K562 (cell line): ENCODE data around the gene TSEN54. TPM values are rescaled to one million over a fixed set of nuclear protein-coding genes. Genes with fewer than 3 reads are reported as not detected.

ENCODE experiments used
- ATAC-seq: fragments of 200-7000 bp; cut with Tn5 transposase; 3 replicates; pipeline ENCODE4 v1.9.1; 2020; ENCODE audit warnings: moderate library complexity
- BruUV-seq: library from RNA; stranded (reverse); fragments of 400-500 nt; replicated peaks from 2 replicates; lab custom pipeline; 2021; lab: Mats Ljungman, UMichigan
- CTCF ChIA-PET: fragments of 300-600 bp; formaldehyde crosslinking; extraction: SDS; loops from one replicate; lab custom pipeline; 2021; ENCODE audit warnings: low intra/inter-chr PET ratio; lab: Yijun Ruan, JAX
- POLR2A ChIA-PET: fragments of 300-600, 350-650 bp; sonication (Branson Sonifier 250); formaldehyde crosslinking; extraction: SDS; loops from one replicate; lab custom pipeline; 2021; ENCODE audit warnings: antibody characterized with exemption, inconsistent platforms; lab: Yijun Ruan, JAX
- DNase-seq, 4 experiments: peaks; one replicate each; pipeline versions ENCODE4 v3.0.0 to v3.0.0-alpha.2; 2011 to 2018; ENCODE audit warnings: low spot score in 3 of 4, mixed read lengths in 3 of 4; ENCODE audit errors: extremely low read depth in 1 of 4
- FAIRE-seq: peaks from 2 replicates; lab custom pipeline; 2011; peaks lifted over from hg19 to GRCh38; lab: Jason Lieb, UNC
- H2AFZ ChIP-seq: 2 replicates; pipeline ENCODE4 v1.6.0; 2011; ENCODE audit warnings: low read depth, low read length, control low read depth, inconsistent platforms
- H3K27ac ChIP-seq: fragments of 200-600 bp; 3 replicates; pipeline ENCODE4 v1.8.0; 2011; ENCODE audit warnings: low read depth, mild to moderate bottlenecking, control low read depth, inconsistent platforms, low read length, moderate library complexity, mixed read lengths; ENCODE audit errors: extremely low read depth
- H3K27me3 ChIP-seq, 2 experiments: fragments of 300-600 bp in 1 of 2; 2 replicates in 1 of 2; 3 replicates in 1 of 2; pipeline versions ENCODE4 v1.6.0 to v1.8.0; 2011; ENCODE audit warnings: inconsistent platforms in 2 of 2, low read length in 2 of 2, mild to moderate bottlenecking in 1 of 2, mixed read lengths in 1 of 2, moderate library complexity in 1 of 2; ENCODE audit not compliant: control insufficient read depth in 2 of 2, insufficient read depth in 2 of 2
- H3K36me3 ChIP-seq: fragments of 300-600 bp; 3 replicates; pipeline ENCODE4 v1.8.0; 2011; ENCODE audit warnings: mild to moderate bottlenecking, low read length, inconsistent platforms; ENCODE audit not compliant: control insufficient read depth, insufficient read depth
- H3K4me1 ChIP-seq, 2 experiments: fragments of 200-600 bp in 1 of 2; replicated peaks in 1 of 2; 2 replicates in 1 of 2; 3 replicates in 1 of 2; pipeline versions ENCODE4 v1.5.1 to v1.8.0; 2011; ENCODE audit warnings: inconsistent platforms in 2 of 2, low read length in 2 of 2, mild to moderate bottlenecking in 1 of 2, mixed read lengths in 1 of 2, moderate library complexity in 1 of 2; ENCODE audit not compliant: control insufficient read depth in 2 of 2, insufficient read depth in 2 of 2
- H3K4me2 ChIP-seq: 2 replicates; pipeline ENCODE4 v1.6.1; 2011; ENCODE audit warnings: low read length, control low read depth, inconsistent platforms, mixed read lengths; ENCODE audit not compliant: insufficient read depth
- H3K4me3 ChIP-seq: fragments of 200-600 bp; sonication (generic), shearing (Covaris generic); 2 replicates; pipeline ENCODE4 v1.5.1; 2016; ENCODE audit warnings: control low read depth, inconsistent platforms
- H3K79me2 ChIP-seq: fragments of 200-600 bp; 3 replicates; pipeline ENCODE4 v1.8.0; 2011; ENCODE audit warnings: low read length, inconsistent platforms; ENCODE audit not compliant: control insufficient read depth, insufficient read depth
- H3K9ac ChIP-seq, 2 experiments: 2 replicates each; pipeline versions ENCODE4 v1.6.0 to v1.6.1; 2011; ENCODE audit warnings: low read depth in 2 of 2, low read length in 2 of 2, control low read depth in 1 of 2, inconsistent platforms in 1 of 2, mild to moderate bottlenecking in 1 of 2, mixed read lengths in 1 of 2; ENCODE audit not compliant: insufficient read depth in 1 of 2
- H3K9me1 ChIP-seq: one replicate; pipeline ENCODE4 v1.6.0; 2011; ENCODE audit warnings: inconsistent platforms, mild to moderate bottlenecking, low read length, moderate library complexity; ENCODE audit not compliant: control insufficient read depth, insufficient read depth
- H3K9me3 ChIP-seq: replicated peaks from 2 replicates; pipeline ENCODE4 v1.5.1; 2011; ENCODE audit warnings: low read depth, low read length, inconsistent platforms; ENCODE audit not compliant: control insufficient read depth, insufficient read depth
- H4K20me1 ChIP-seq: replicated peaks from 2 replicates; pipeline ENCODE4 v1.6.1; 2011; ENCODE audit warnings: low read length, inconsistent platforms, mixed read lengths; ENCODE audit not compliant: control insufficient read depth, insufficient read depth
- ADNP ChIP-seq: fragments of 200-800 bp; sonication (Bioruptor generic); IDR thresholded peaks from 2 replicates; pipeline ENCODE4 v1.6.1; 2016; ENCODE audit warnings: missing genetic modification characterization, missing compliant biosample characterization
- DPF2 ChIP-seq: fragments of 450-650 bp; IDR thresholded peaks from 2 replicates; pipeline ENCODE4 v1.6.1; 2016
- KAT8 ChIP-seq: fragments of 450-650 bp; IDR thresholded peaks from 2 replicates; pipeline ENCODE4 v1.6.1; 2016; ENCODE audit warnings: low read depth, mild to moderate bottlenecking
- KDM1A ChIP-seq, 2 experiments: fragments of 450-650 bp; IDR thresholded peaks; 2 replicates each; pipeline ENCODE4 v1.6.1; 2016; ENCODE audit warnings: mild to moderate bottlenecking in 2 of 2
- KDM5B ChIP-seq: fragments of 200-600 bp; sonication (generic); IDR thresholded peaks from 2 replicates; pipeline ENCODE4 v1.6.1; 2012; ENCODE audit warnings: low read depth, mild to moderate bottlenecking, moderate library complexity, low read length, control low read depth, inconsistent platforms; ENCODE audit not compliant: insufficient replicate concordance
- L3MBTL2 ChIP-seq: fragments of 450-650 bp; IDR thresholded peaks from 2 replicates; pipeline ENCODE4 v1.6.1; 2016; ENCODE audit warnings: mild to moderate bottlenecking, moderate library complexity
- MTA3 ChIP-seq: fragments of 450-650 bp; formaldehyde crosslinking; IDR thresholded peaks from 2 replicates; pipeline ENCODE4 v1.6.1; 2017; ENCODE audit warnings: mild to moderate bottlenecking, borderline replicate concordance
- NFIX ChIP-seq: fragments of 250-450 bp; sonication (Bioruptor Pico); IDR thresholded peaks from 2 replicates; pipeline ENCODE4 v1.4.0; 2020; ENCODE audit warnings: low read depth, mild to moderate bottlenecking, moderate library complexity
- STAG1 ChIP-seq: sonication (generic); formaldehyde crosslinking; IDR thresholded peaks from 2 replicates; pipeline ENCODE4 v1.5.0; 2020; ENCODE audit warnings: missing genetic modification reagents, borderline replicate concordance
- WGBS: fragments of 100-300 bp; shearing (Covaris generic); methylation state at CpG from one replicate; pipeline ENCODE4 v1.1.6; 2016; ENCODE audit warnings: low coverage, mixed read lengths; ENCODE audit not compliant: insufficient coverage; ENCODE audit errors: missing lambda C conversion rate; 5-methylcytosine and 5-hydroxymethylcytosine counted together
- in situ Hi-C: fragments of 300-500 bp; cut with MboI; formaldehyde crosslinking; loops from 4 replicates; pipeline ENCODE4 v1.15.0; 2018; ENCODE audit warnings: inconsistent platforms, mixed read lengths
- intact Hi-C: fragments of 100-400 bp; cut with micrococcal nuclease; formaldehyde crosslinking; loops from 2 replicates; pipeline ENCODE4 v1.14.2; 2022
- polyA plus RNA-seq, 8 experiments: library from polyadenylated mRNA; depleted of rRNA in 4 of 8; stranded (reverse) in 5 of 8; unstranded in 3 of 8; fragments of >200 nt; fragmentation: Nextera tagmentation in 2 of 8; fragmentation: Illumina TruSeq in 1 of 8; extraction: Ambion mirVana in 2 of 8; extraction: Trizol in 1 of 8; gene quantifications; 2 replicates each; pipeline versions ENCODE4 v1.2.1 to v1.2.3, GENCODE V29; 2011 to 2014; ENCODE audit warnings: inconsistent platforms in 1 of 8, missing spikeins in 1 of 8
- total RNA-seq, 7 experiments: library from RNA; depleted of rRNA in 6 of 7; stranded (reverse); fragments of >200 nt in 6 of 7; fragmentation: Illumina TruSeq in 2 of 7; extraction: Trizol in 2 of 7; gene quantifications; 2 replicates each; pipeline versions ENCODE4 v1.2.1 to v1.2.3, GENCODE V29; 2011 to 2021; ENCODE audit warnings: low replicate concordance in 1 of 7
- TF ChIP-seq, protein P1 (sequence below), 2 experiments: IDR thresholded peaks; 2 replicates each; pipeline ENCODE4 v1.6.1; 2011; ENCODE audit warnings: borderline replicate concordance in 1 of 2, control low read depth in 1 of 2, low read depth in 1 of 2, low read length in 1 of 2, mild to moderate bottlenecking in 1 of 2, mixed read lengths in 1 of 2, moderate library complexity in 1 of 2; ENCODE audit not compliant: insufficient read depth in 1 of 2, insufficient read length in 1 of 2, poor library complexity in 1 of 2, severe bottlenecking in 1 of 2; ENCODE audit errors: extremely low read depth in 1 of 2
- TF ChIP-seq, protein P2 (sequence below): sonication (generic); formaldehyde crosslinking; IDR thresholded peaks from 2 replicates; pipeline ENCODE4 v1.8.0; 2022; ENCODE audit warnings: missing genetic modification reagents, mild to moderate bottlenecking, moderate library complexity, borderline replicate concordance
- TF ChIP-seq, protein P3 (sequence below): sonication (generic); formaldehyde crosslinking; IDR thresholded peaks from 2 replicates; pipeline ENCODE4 v1.8.1; 2023; ENCODE audit warnings: mild to moderate bottlenecking, missing genetic modification reagents
- TF ChIP-seq, protein P4 (sequence below): sonication (generic); formaldehyde crosslinking; IDR thresholded peaks from 2 replicates; pipeline ENCODE4 v1.9.0; 2022; ENCODE audit warnings: mild to moderate bottlenecking, missing genetic modification reagents

The TSEN54 gene
- total and polyA plus RNA-seq, 9 of the 15 experiments (the other 6 are each of a cell fraction or from before 2014, with no cell fraction given): 5.9 to 64.3 (median 48.9) TPM

DNA sequence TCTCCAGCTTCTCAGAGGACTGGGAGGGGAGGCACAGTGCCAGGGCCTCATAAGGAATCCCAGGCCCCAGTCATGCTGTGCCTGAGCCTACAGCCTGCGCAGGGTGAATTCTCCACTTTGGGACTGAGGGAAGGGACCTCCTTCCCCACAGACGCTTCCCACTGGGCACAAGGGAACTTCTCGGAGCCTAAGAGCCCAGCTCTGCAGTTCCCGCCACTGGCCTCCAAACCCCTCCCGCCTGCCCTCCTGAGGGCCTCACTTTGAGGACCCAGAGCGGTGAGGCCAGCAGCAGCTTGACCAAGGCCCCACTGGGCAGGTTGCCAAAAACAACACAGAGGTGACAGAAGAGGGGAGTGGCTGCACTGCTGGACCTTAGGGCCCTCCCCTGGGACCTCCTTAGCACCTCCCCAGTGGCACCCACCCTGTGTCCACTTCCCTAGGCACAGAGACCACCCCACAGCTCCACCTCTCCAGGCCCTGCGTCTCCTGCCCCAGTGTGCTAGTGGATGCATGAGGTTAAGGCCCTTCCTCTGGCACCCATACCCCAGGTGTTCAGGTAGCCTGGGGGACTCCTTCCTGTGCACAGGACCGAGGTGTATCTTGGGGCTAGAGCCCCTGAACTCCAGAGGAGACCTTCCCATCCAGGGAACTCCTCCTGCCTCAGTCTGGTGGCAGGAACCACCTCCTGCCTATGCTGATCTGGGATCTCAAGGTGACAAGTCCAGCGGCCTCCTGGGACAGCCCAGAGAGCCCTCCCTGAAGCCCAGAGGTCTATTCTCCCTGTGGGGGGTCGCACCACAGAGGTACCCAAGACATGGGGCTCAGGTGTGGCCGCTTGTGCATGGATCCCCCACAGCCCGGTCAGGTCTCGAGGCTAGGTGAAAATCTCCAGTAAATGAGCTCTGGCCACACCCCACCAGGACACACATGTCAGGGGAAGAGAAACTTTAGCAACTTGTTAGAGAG lies 4.4 kb upstream of the TSEN54 start:
- ChIA-PET CTCF (no interaction called here), POLR2A (interaction anchor here (0.6 to 2.2 kb wide), 6 partner anchors 9 to 45 kb away, joined by 3 to 9 read pairs (median 3); no protein-coding TSS in a partner anchor)
- Histone ChIP-seq H4K20me1 (peaks cover 11% of the 10 kb centered on the region), H2AFZ (no peak overlapping the region), H3K4me3 (no peak overlapping the region), H3K4me1 (peaks cover 18 to 79% of the 10 kb centered on the region in 2 experiments), H3K9me1 (no peaks in the 10 kb centered on the region), H3K27ac (no peak overlapping the region), H3K79me2 (peaks cover 2% of the 10 kb centered on the region; the same call in 2 of the 3 replicates), H3K4me2 (peak overlapping the region; percentile 42), H3K9ac (peak overlapping the region in 1 of 2 experiments; percentile 87; a peak in 2 of 4 replicates), H3K9me3 (no peaks in the 10 kb centered on the region), H3K36me3 (peaks cover 5% of the 10 kb centered on the region; the same call in 1 of the 3 replicates), H3K27me3 (no peaks in the 10 kb centered on the region)
- intact Hi-C loops: no loop called here
- WGBS: 48% methylated on average over 13 of the region's 13 CpGs
- peak; percentile 74 to 87 (median 78) for DNase-seq
- peak; percentile 50 for ATAC-seq
- in situ Hi-C loops: no loop called here
- peak; percentile 95 for FAIRE-seq
- no TSS peak for BruUV-seq
- TF ChIP-seq NFIX (peak; percentile 53), KAT8 (no peak), ADNP (tag) (0 out of 2 replicates have a peak, but pooled peaks have one; percentile 1), MTA3 (peak; percentile 44; the same call in 1 of the 2 replicates), KDM1A (IDR thresholded peaks at IDR 0.05) (peak in 1 of 2 experiments; percentile 0; a peak in 1 of 4 replicates), STAG1 (CRISPR knock-in tag) (no peak), KDM5B (peak; percentile 24), L3MBTL2 (0 out of 2 replicates have a peak, but pooled peaks have one; percentile 38), DPF2 (0 out of 2 replicates have a peak, but pooled peaks have one; percentile 17)
- TF ChIP-seq, protein P1, sequence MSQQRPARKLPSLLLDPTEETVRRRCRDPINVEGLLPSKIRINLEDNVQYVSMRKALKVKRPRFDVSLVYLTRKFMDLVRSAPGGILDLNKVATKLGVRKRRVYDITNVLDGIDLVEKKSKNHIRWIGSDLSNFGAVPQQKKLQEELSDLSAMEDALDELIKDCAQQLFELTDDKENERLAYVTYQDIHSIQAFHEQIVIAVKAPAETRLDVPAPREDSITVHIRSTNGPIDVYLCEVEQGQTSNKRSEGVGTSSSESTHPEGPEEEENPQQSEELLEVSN (IDR thresholded peaks at IDR 0.05; ENCODE audit: borderline replicate concordance in 1 of 2, extremely low read depth in 1 of 2, insufficient read depth in 1 of 2, insufficient read length in 1 of 2, low read depth in 1 of 2, low read length in 1 of 2, poor library complexity in 1 of 2, severe bottlenecking in 1 of 2): peak; percentile 43 to 53
- TF ChIP-seq, protein P2, sequence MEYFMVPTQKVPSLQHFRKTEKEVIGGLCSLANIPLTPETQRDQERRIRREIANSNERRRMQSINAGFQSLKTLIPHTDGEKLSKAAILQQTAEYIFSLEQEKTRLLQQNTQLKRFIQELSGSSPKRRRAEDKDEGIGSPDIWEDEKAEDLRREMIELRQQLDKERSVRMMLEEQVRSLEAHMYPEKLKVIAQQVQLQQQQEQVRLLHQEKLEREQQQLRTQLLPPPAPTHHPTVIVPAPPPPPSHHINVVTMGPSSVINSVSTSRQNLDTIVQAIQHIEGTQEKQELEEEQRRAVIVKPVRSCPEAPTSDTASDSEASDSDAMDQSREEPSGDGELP: peak; percentile 43; the same call in 1 of the 2 replicates
- TF ChIP-seq, protein P3, sequence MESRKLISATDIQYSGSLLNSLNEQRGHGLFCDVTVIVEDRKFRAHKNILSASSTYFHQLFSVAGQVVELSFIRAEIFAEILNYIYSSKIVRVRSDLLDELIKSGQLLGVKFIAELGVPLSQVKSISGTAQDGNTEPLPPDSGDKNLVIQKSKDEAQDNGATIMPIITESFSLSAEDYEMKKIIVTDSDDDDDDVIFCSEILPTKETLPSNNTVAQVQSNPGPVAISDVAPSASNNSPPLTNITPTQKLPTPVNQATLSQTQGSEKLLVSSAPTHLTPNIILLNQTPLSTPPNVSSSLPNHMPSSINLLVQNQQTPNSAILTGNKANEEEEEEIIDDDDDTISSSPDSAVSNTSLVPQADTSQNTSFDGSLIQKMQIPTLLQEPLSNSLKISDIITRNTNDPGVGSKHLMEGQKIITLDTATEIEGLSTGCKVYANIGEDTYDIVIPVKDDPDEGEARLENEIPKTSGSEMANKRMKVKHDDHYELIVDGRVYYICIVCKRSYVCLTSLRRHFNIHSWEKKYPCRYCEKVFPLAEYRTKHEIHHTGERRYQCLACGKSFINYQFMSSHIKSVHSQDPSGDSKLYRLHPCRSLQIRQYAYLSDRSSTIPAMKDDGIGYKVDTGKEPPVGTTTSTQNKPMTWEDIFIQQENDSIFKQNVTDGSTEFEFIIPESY (CRISPR knock-in tag): peak; percentile 95
- TF ChIP-seq, protein P4, sequence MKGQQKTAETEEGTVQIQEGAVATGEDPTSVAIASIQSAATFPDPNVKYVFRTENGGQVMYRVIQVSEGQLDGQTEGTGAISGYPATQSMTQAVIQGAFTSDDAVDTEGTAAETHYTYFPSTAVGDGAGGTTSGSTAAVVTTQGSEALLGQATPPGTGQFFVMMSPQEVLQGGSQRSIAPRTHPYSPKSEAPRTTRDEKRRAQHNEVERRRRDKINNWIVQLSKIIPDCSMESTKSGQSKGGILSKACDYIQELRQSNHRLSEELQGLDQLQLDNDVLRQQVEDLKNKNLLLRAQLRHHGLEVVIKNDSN: peak; percentile 19; the same call in 1 of the 2 replicates
